ENCODE measurements around the gene TAS2R41. TPM values are rescaled to one million over a fixed set of nuclear protein-coding genes. Genes with fewer than 3 reads are reported as not detected.

Gene TAS2R41, protein sequence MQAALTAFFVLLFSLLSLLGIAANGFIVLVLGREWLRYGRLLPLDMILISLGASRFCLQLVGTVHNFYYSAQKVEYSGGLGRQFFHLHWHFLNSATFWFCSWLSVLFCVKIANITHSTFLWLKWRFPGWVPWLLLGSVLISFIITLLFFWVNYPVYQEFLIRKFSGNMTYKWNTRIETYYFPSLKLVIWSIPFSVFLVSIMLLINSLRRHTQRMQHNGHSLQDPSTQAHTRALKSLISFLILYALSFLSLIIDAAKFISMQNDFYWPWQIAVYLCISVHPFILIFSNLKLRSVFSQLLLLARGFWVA
- total RNA-seq (1 to 10 TPM in 1 of 4 donors, not detected in 3; 1.6 TPM), polyA plus RNA-seq (not detected)

DNA sequence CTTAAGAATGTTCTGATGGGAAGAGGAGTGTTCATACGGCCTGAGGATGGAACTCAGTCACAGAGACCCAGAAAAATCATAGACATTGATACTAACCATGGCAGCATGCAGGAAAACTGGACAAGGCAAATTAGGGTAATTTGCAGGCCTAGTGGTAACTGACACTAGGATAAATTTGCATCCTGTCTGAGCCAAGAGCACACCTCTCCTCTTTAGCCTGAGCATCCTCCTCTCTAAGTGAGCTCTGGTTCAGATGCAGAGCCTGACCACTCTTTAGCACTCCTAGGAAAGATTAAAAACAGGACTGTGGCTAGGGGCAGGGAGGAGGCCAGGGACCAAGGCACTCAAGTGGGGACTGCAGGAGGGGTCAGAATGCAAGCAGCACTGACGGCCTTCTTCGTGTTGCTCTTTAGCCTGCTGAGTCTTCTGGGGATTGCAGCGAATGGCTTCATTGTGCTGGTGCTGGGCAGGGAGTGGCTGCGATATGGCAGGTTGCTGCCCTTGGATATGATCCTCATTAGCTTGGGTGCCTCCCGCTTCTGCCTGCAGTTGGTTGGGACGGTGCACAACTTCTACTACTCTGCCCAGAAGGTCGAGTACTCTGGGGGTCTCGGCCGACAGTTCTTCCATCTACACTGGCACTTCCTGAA, at the start of gene TAS2R41:
Gene TAS2R41 (plus strand): TSS at position 373 of the 650 bp plus-strand sequence. CDS start 0 bp downstream, at position 373.
- TF ChIP-seq, protein P1, sequence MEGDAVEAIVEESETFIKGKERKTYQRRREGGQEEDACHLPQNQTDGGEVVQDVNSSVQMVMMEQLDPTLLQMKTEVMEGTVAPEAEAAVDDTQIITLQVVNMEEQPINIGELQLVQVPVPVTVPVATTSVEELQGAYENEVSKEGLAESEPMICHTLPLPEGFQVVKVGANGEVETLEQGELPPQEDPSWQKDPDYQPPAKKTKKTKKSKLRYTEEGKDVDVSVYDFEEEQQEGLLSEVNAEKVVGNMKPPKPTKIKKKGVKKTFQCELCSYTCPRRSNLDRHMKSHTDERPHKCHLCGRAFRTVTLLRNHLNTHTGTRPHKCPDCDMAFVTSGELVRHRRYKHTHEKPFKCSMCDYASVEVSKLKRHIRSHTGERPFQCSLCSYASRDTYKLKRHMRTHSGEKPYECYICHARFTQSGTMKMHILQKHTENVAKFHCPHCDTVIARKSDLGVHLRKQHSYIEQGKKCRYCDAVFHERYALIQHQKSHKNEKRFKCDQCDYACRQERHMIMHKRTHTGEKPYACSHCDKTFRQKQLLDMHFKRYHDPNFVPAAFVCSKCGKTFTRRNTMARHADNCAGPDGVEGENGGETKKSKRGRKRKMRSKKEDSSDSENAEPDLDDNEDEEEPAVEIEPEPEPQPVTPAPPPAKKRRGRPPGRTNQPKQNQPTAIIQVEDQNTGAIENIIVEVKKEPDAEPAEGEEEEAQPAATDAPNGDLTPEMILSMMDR (IDR thresholded peaks at IDR 0.05) = no peak
- TF ChIP-seq EP300 (IDR thresholded peaks at IDR 0.05) (no peak), POLR2AphosphoS5 (IDR thresholded peaks at IDR 0.05) (no peak), POLR2A (IDR thresholded peaks at IDR 0.05) (no peak)
- H3K4me1 ChIP-seq = no peaks in the 10 kb centered on the region
- intact Hi-C loops (cut with DNase I) = no loop called here
- H3K27me3 ChIP-seq = no peaks in the 10 kb centered on the region
- no peak within 1 kb of the TSS for H3K27ac ChIP-seq
- no peaks in the 10 kb centered on the region for H3K9me3 ChIP-seq
- no peak within 1 kb of the TSS for H3K4me3 ChIP-seq
- 34 to 70% methylated on average over 10 of the region's 10 CpGs for WGBS, 2 donors
- no peak for DNase-seq
- H3K36me3 ChIP-seq = no peaks in the 10 kb centered on the region

GRCh38 chr7:143429770-143430698, 47.6 kb upstream of the TAS2R41 start:
- H3K9me3 ChIP-seq = no peaks in the 10 kb centered on the region
- intact Hi-C loops (cut with DNase I) = loop anchor here (10.0 kb wide), 1 partner anchor 415 kb away; no protein-coding TSS in a partner anchor
- H3K4me3 ChIP-seq = no peak overlapping the region
- no peak for DNase-seq
- TF ChIP-seq EP300 (IDR thresholded peaks at IDR 0.05) = no peak
- TF ChIP-seq, protein P1 (IDR thresholded peaks at IDR 0.05) = no peak
- TF ChIP-seq POLR2A (IDR thresholded peaks at IDR 0.05) = no peak
- no peak for TF ChIP-seq POLR2AphosphoS5 (IDR thresholded peaks at IDR 0.05)
- WGBS, 2 donors = 88 to 92% methylated on average over 10 of the region's 10 CpGs
- H3K36me3 ChIP-seq = no peaks in the 10 kb centered on the region
- H3K27ac ChIP-seq = no peak overlapping the region
- H3K27me3 ChIP-seq = no peaks in the 10 kb centered on the region
- H3K4me1 ChIP-seq = no peaks in the 10 kb centered on the region

GRCh38 chr7:143431109-143431508, 46.6 kb upstream of the TAS2R41 start:
- intact Hi-C loops (cut with DNase I) = loop anchor here (10.0 kb wide), 1 partner anchor 416 kb away; no protein-coding TSS in a partner anchor
- Histone ChIP-seq H3K27ac (no peak overlapping the region), H3K27me3 (no peaks in the 10 kb centered on the region), H3K4me1 (no peaks in the 10 kb centered on the region), H3K9me3 (no peaks in the 10 kb centered on the region), H3K4me3 (no peak overlapping the region), H3K36me3 (no peaks in the 10 kb centered on the region)
- WGBS, 2 donors = 46 to 68% methylated on average over 2 of the region's 2 CpGs
- no peak for DNase-seq
- TF ChIP-seq EP300 (IDR thresholded peaks at IDR 0.05) = no peak
- no peak for TF ChIP-seq POLR2A (IDR thresholded peaks at IDR 0.05)
- TF ChIP-seq, protein P1 (IDR thresholded peaks at IDR 0.05) = no peak
- TF ChIP-seq POLR2AphosphoS5 (IDR thresholded peaks at IDR 0.05) = no peak

DNA sequence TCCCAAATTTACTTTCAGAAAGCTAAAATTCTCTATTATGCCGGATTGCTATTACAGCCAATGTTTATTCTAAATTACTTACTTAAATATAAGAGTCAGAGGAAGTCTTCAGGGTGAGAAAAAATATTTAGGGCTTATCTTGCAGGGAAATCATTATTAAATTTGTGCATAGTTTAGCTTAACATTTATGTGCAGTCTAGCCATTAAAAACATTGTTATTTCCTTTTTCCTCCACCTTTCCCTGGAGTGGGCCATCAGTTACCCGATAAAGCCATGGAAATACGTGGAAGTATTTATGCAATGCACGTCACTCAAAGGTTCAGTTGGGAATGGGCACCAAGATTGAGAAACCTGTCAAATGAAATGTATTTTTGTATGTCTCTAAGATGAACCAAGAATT, 43.9 kb upstream of the TAS2R41 start:
- WGBS, 2 donors = 91 to 96% methylated on average over 4 of the region's 4 CpGs
- intact Hi-C loops (cut with DNase I) = loop anchor here (10.0 kb wide), 1 partner anchor 419 kb away; no protein-coding TSS in a partner anchor

More for the DNA sequence above, 43.9 kb upstream of the TAS2R41 start:
- DNase-seq = no peak
- Histone ChIP-seq H3K27me3 (no peaks in the 10 kb centered on the region), H3K36me3 (no peaks in the 10 kb centered on the region), H3K4me1 (no peaks in the 10 kb centered on the region), H3K27ac (no peak overlapping the region), H3K9me3 (no peaks in the 10 kb centered on the region), H3K4me3 (no peak overlapping the region)
- TF ChIP-seq POLR2A (IDR thresholded peaks at IDR 0.05) = no peak
- TF ChIP-seq POLR2AphosphoS5 (IDR thresholded peaks at IDR 0.05) = no peak
- TF ChIP-seq, protein P1 (IDR thresholded peaks at IDR 0.05) = no peak
